ENCODE results near the gene RNU1-3. TPM values are rescaled to one million over a fixed set of nuclear protein-coding genes. Genes with fewer than 3 reads are reported as not detected.
"Not testable (repeated sequence)": the region's sequence is repeated elsewhere in the genome, so short reads cannot be mapped to it uniquely, and the experiment has no call there.

The RNU1-3 gene
- total and polyA plus RNA-seq, 10 donors = under 0.01 to 8,075 (median 6,234) TPM; not detected in 3

- H3K36me3 ChIP-seq; H3K4me3 ChIP-seq; DNase-seq; intact Hi-C loops (cut with DNase I; ENCODE audit: low total_unique reads); H3K27ac ChIP-seq; H3K4me1 ChIP-seq; H3K9me3 ChIP-seq: not testable (repeated sequence)
- peaks cover 0 to 16% (median 0%) of the 10 kb centered on the region in 7 donors for H3K27me3 ChIP-seq (replicated peaks in 1 of 7)
- WGBS, 5 donors = 90 to 100% (median 93%) methylated on average over 1 of the region's 1 CpG
Measured at GRCh38 chr1:16651560-16651959, 15.2 kb downstream of the RNU1-3 start.

DNA sequence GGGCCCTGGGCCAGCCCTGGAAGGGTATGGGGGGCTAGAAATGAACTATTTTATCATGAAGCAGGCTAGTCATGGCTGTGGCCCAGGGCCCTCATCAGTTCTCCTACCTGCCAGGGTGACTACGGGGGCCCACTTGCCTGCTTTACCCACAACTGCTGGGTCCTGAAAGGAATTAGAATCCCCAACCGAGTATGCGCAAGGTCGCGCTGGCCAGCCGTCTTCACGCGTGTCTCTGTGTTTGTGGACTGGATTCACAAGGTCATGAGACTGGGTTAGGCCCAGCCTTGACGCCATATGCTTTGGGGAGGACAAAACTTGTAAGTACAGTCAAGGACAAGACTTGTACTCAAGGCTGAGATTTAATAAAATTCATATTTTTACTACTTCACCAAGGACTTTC is 16.8 kb downstream of the RNU1-3 start:
- H3K4me3 ChIP-seq; intact Hi-C loops (cut with DNase I; ENCODE audit: low total_unique reads); H3K36me3 ChIP-seq; H3K9me3 ChIP-seq; H3K27ac ChIP-seq: not testable (repeated sequence)
- H3K4me1 ChIP-seq = peaks cover 4 to 19% (median 7%) of the 10 kb centered on the region in 6 donors
- DNase-seq = peak; percentile 76
- WGBS, 5 donors = 77 to 93% (median 83%) methylated on average over 5 to 9 of the region's 9 CpGs
- H3K27me3 ChIP-seq (replicated peaks in 1 of 7) = peaks cover 0 to 16% (median 0%) of the 10 kb centered on the region in 7 donors

- H3K9me3 ChIP-seq; H3K4me3 ChIP-seq; intact Hi-C loops (cut with DNase I; ENCODE audit: low total_unique reads); H3K27ac ChIP-seq; H3K36me3 ChIP-seq: not testable (repeated sequence)
- Histone ChIP-seq H3K27me3 (replicated peaks in 1 of 7) (peaks cover 0 to 16% (median 0%) of the 10 kb centered on the region in 7 donors), H3K4me1 (peaks cover 7 to 24% (median 11%) of the 10 kb centered on the region in 6 donors)
- DNase-seq = peak; percentile 51
- 73 to 87% (median 82%) methylated on average over 1 to 5 of the region's 6 CpGs; no CpG with 5 or more reads in 1 of the 5 donors for whole genome bisulfite sequencing, 5 donors
Measured at GRCh38 chr1:16649390-16649789, 17.4 kb downstream of the RNU1-3 start.

DNA sequence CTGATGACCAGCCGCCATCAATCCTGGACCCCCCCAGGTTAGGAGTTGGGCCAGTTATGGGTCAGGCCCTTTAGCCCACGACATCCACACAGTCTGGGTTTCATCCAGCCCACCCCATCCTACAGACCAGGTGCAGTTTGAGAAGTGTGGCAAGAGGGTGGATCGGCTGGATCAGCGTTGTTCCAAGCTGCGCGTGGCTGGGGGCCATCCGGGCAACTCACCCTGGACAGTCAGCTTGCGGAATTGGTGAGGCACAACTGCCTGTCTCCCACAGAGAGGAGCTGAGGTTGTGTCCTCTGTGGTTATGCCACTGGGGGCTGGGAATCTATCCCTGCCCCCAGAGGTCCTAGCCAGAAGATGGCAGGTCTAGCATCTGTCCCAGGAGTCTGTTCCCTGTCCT is 18.0 kb downstream of the RNU1-3 start:
- H3K36me3 ChIP-seq; H3K4me3 ChIP-seq; intact Hi-C loops (cut with DNase I; ENCODE audit: low total_unique reads); H3K9me3 ChIP-seq; H3K27ac ChIP-seq: not testable (repeated sequence)
- Histone ChIP-seq H3K4me1 (peaks cover 9 to 30% (median 16%) of the 10 kb centered on the region in 6 donors), H3K27me3 (replicated peaks in 1 of 7) (peaks cover 0 to 16% (median 0%) of the 10 kb centered on the region in 7 donors)
- WGBS, 5 donors = 93 to 95% methylated on average over 7 of the region's 8 CpGs; no CpG with 5 or more reads in 3 of the 5 donors
- DNase-seq = peak; percentile 58

GRCh38 chr1:16648250-16648649 is 18.5 kb downstream of the RNU1-3 start:
- DNase-seq = peak; percentile 77
- peaks cover 0 to 16% (median 0%) of the 10 kb centered on the region in 7 donors for H3K27me3 ChIP-seq (replicated peaks in 1 of 7)
- H3K4me1 ChIP-seq = peaks cover 14 to 36% (median 21%) of the 10 kb centered on the region in 6 donors
- WGBS, 5 donors = 26 to 73% (median 40%) methylated on average over 7 to 29 of the region's 32 CpGs
- intact Hi-C loops (cut with DNase I; ENCODE audit: low total_unique reads); H3K36me3 ChIP-seq; H3K27ac ChIP-seq; H3K9me3 ChIP-seq: not testable (repeated sequence)
- H3K4me3 ChIP-seq = peak overlapping the region in 3 of 8 donors; percentile 22 to 60 (median 31)

DNA sequence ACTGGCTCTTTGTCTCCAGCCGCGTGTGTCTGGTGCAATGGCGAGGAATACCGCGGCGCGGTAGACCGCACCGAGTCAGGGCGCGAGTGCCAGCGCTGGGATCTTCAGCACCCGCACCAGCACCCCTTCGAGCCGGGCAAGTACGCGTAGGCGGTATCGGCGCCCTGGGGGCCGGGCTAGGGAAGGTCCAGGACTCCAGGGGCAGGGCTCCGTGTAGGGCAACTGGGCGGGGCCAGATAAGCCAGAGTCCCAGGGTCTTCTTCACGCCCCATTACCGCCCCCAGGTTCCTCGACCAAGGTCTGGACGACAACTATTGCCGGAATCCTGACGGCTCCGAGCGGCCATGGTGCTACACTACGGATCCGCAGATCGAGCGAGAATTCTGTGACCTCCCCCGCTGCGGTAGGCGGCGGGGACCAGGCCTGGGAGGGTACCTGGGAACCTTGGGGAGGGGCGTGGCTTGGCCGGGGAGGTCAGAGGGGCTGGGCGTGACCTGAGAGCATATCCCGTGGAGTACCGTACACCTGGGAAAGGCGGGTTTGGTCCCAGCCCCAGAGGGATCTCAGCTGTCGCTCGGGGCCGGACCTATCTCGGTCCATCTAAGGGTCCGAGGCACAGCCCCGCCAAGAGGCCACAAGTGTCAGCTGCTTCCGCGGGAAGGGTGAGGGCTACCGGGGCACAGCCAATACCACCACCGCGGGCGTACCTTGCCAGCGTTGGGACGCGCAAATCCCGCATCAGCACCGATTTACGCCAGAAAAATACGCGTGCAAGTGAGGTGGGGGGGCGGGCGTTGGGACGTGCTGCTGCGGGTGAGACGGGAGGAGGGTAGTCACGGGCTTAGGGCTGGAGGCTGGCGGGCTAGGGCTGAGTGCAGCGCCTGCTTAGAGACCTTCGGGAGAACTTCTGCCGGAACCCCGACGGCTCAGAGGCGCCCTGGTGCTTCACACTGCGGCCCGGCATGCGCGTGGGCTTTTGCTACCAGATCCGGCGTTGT is 19.3 kb downstream of the RNU1-3 start:
- peak overlapping the region in 4 of 8 donors; percentile 14 to 60 (median 26) for H3K4me3 ChIP-seq
- H3K27ac ChIP-seq; H3K36me3 ChIP-seq; H3K9me3 ChIP-seq; intact Hi-C loops (cut with DNase I; ENCODE audit: low total_unique reads): not testable (repeated sequence)
- H3K27me3 ChIP-seq (replicated peaks in 1 of 7) = peaks cover 0 to 16% (median 0%) of the 10 kb centered on the region in 7 donors
- DNase-seq = peak; percentile 76
- whole genome bisulfite sequencing, 5 donors = 5 to 15% (median 8%) methylated on average over 24 to 58 of the region's 84 CpGs
- peaks cover 22 to 43% (median 28%) of the 10 kb centered on the region in 6 donors for H3K4me1 ChIP-seq

- H3K9me3 ChIP-seq; H3K4me3 ChIP-seq; H3K27ac ChIP-seq; intact Hi-C loops (cut with DNase I; ENCODE audit: low total_unique reads): not testable (repeated sequence)
- Histone ChIP-seq H3K4me1 (peaks cover 30 to 51% (median 36%) of the 10 kb centered on the region in 6 donors), H3K27me3 (replicated peaks in 1 of 7) (peaks cover 0 to 16% (median 0%) of the 10 kb centered on the region in 7 donors), H3K36me3 (peaks cover 0 to 14% (median 0%) of the 10 kb centered on the region in 6 donors)
- DNase-seq = peak; percentile 60
- WGBS, 5 donors = 88 to 100% (median 97%) methylated on average over 2 to 15 of the region's 17 CpGs; no CpG with 5 or more reads in 2 of the 5 donors
Measured at GRCh38 chr1:16646716-16647115, 20.0 kb downstream of the RNU1-3 start.

DNA sequence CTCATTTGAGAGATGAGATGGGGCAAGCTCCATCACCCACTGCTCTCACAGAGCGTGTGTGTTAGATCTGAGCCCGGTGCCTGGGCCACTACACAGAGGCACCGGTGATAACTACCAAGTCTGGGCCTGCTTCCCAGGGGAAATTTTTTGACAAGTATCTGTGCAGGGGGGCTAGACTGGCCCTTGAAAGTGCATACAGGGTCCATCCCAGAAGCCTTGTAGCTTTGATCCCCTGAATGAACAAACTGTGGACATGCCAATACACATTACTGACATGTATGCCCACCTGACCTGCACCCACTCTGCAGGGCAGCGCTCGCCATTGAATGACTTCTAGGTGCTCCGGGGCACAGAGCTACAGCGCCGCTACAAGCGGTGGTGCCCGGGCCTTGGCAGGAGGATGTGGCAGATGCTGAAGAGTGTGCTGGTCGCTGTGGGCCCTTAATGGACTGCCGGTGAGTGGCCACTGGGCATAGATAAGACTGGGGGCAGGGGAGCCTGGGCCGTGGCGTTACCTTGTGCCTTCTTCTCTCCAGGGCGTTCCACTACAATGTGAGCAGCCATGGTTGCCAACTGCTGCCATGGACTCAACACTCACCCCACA is 20.6 kb downstream of the RNU1-3 start:
- Histone ChIP-seq H3K36me3 (peaks cover 0 to 19% (median 0%) of the 10 kb centered on the region in 6 donors), H3K4me1 (peaks cover 30 to 56% (median 40%) of the 10 kb centered on the region in 6 donors), H3K27me3 (replicated peaks in 1 of 7) (peaks cover 0 to 16% (median 0%) of the 10 kb centered on the region in 7 donors)
- H3K4me3 ChIP-seq; H3K27ac ChIP-seq; intact Hi-C loops (cut with DNase I; ENCODE audit: low total_unique reads); H3K9me3 ChIP-seq: not testable (repeated sequence)
- peak; percentile 80 for DNase-seq
- WGBS, 5 donors = 89 to 95% (median 92%) methylated on average over 14 to 15 of the region's 15 CpGs

DNA sequence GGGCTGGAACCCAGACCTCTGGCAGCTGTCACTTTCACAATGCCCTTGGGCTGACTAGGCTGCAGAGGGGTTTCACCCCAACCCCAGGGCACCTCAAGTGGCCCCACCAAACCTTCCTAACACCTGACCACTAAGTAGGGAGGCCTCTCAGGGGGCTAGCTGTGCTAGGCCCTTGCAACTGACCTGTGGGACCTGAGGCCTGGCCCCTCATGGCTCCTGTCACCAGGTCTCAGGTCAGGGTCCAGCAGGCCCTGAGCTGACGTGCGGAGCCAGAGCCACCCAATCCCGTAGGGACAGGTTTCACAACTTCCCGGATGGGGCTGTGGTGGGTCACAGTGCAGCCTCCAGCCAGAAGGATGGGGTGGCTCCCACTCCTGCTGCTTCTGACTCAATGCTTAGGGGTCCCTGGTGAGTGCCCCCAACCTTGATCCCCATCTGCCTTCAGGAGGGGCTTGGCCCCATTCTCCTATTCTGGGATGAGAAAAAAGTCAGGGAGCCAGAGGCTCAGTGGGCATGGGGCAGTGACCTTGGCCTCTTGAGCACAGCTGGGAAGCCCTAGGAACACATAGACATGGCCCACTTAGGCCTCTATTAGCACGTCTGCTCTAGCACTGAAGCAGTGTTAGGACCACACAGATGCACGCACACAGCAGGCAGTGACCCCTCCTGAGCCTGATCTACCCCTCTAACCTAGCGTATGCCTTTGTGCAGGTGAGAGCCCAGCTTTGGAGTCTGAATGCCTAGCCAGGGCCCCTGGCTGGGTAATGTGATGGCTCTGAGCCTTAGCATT is 21.3 kb downstream of the RNU1-3 start:
- H3K27ac ChIP-seq = peak overlapping the region; percentile 84 to 91 (median 88)
- H3K27me3 ChIP-seq (replicated peaks in 1 of 7) = peaks cover 0 to 16% (median 0%) of the 10 kb centered on the region in 7 donors
- DNase-seq = peak; percentile 84

More for the DNA sequence above, 21.3 kb downstream of the RNU1-3 start:
- Histone ChIP-seq H3K36me3 (peaks cover 0 to 20% (median 0%) of the 10 kb centered on the region in 6 donors), H3K4me3 (peak overlapping the region in 7 of 8 donors; percentile 60 to 92 (median 78)), H3K4me1 (peaks cover 30 to 63% (median 44%) of the 10 kb centered on the region in 6 donors)
- H3K9me3 ChIP-seq; intact Hi-C loops (cut with DNase I; ENCODE audit: low total_unique reads): not testable (repeated sequence)
- 77 to 93% (median 80%) methylated on average over 6 to 7 of the region's 7 CpGs for WGBS, 5 donors

All from spleen (tissue), 11 donors.